HepG2 (cell line): ENCODE results near the gene TSACC. TPM values are rescaled to one million over a fixed set of nuclear protein-coding genes. Genes with fewer than 3 reads are reported as not detected.
A peak's percentile ranks its signal among the peaks of the same experiment; 100 is the strongest.

ENCODE experiments used
- AHDC1 ChIP-seq: sonication (generic); formaldehyde crosslinking; IDR thresholded peaks from 2 replicates; pipeline ENCODE4 v1.5.1; 2020; ENCODE audit warnings: mild to moderate bottlenecking, missing genetic modification reagents, borderline replicate concordance
- DZIP1 ChIP-seq: sonication (generic); formaldehyde crosslinking; IDR thresholded peaks from 2 replicates; pipeline ENCODE4 v1.5.0; 2020; ENCODE audit warnings: mild to moderate bottlenecking, missing genetic modification reagents
- ETV5 ChIP-seq: IDR thresholded peaks from 2 replicates; pipeline ENCODE4 v1.6.1; 2018; ENCODE audit warnings: missing biosample characterization, missing genetic modification reagents, inconsistent platforms, borderline replicate concordance
- GLMP ChIP-seq: sonication (generic); formaldehyde crosslinking; IDR thresholded peaks from 2 replicates; pipeline ENCODE4 v1.9.0; 2021; ENCODE audit warnings: missing genetic modification reagents, mild to moderate bottlenecking, borderline replicate concordance
- HOMEZ ChIP-seq: IDR thresholded peaks from 2 replicates; pipeline ENCODE4 v1.6.1; 2016; ENCODE audit warnings: low read depth
- TBP ChIP-seq: sonication (generic); formaldehyde crosslinking; IDR thresholded peaks from 2 replicates; pipeline ENCODE4 v1.5.0; 2020; ENCODE audit warnings: missing genetic modification reagents
- ZBTB46 ChIP-seq: sonication (generic); formaldehyde crosslinking; IDR thresholded peaks from 2 replicates; pipeline ENCODE4 v1.4.0; 2020; ENCODE audit warnings: mild to moderate bottlenecking, missing genetic modification reagents, borderline replicate concordance
- ZNF33B ChIP-seq: sonication (generic); formaldehyde crosslinking; IDR thresholded peaks from 2 replicates; pipeline ENCODE4 v1.5.1; 2020; ENCODE audit warnings: mild to moderate bottlenecking, missing genetic modification reagents
- ZNF460 ChIP-seq: sonication (generic); formaldehyde crosslinking; IDR thresholded peaks from 2 replicates; pipeline ENCODE4 v1.5.1; 2020; ENCODE audit warnings: missing genetic modification reagents, mild to moderate bottlenecking, borderline replicate concordance
- ZNF552 ChIP-seq: sonication (generic); formaldehyde crosslinking; IDR thresholded peaks from 2 replicates; pipeline ENCODE4 v1.9.0; 2022; ENCODE audit warnings: missing genetic modification reagents, mild to moderate bottlenecking, borderline replicate concordance
- ZNF644 ChIP-seq: IDR thresholded peaks from 2 replicates; pipeline ENCODE4 v1.6.1; 2016; ENCODE audit warnings: low read depth
- polyA plus RNA-seq, 8 experiments: library from polyadenylated mRNA; depleted of rRNA in 3 of 8; stranded (reverse) in 7 of 8; unstranded in 1 of 8; fragments of >200 nt; fragmentation: Illumina TruSeq in 4 of 8; extraction: Trizol in 4 of 8; gene quantifications; 2 replicates each; pipeline versions ENCODE4 v1.2.1 to v1.2.3, GENCODE V29; 2011 to 2016; ENCODE audit warnings: low read depth in 4 of 8, missing spikeins in 1 of 8, mixed read lengths in 1 of 8; ENCODE audit not compliant: insufficient read depth in 1 of 8
- total RNA-seq, 5 experiments: library from RNA; depleted of rRNA; stranded (reverse); fragments of >200 nt; fragmentation: Illumina TruSeq; extraction: Trizol; gene quantifications; 2 replicates each; pipeline ENCODE4 v1.2.3, GENCODE V29; 2016; ENCODE audit warnings: low read depth in 1 of 5

TSACC gene
- total and polyA plus RNA-seq, 2 of the 13 experiments (the other 11 are each of a cell fraction or from before 2014, with no cell fraction given), result 1.5 to 2.6 TPM

- TF ChIP-seq ETV5 (peak; percentile 44; the same call in 1 of the 2 replicates), DZIP1 (CRISPR knock-in tag) (0 out of 2 replicates have a peak, but pooled peaks have one; percentile 49), GLMP (CRISPR knock-in tag) (no peak), ZNF644 (CRISPR knock-in tag) (peak; percentile 64), ZNF33B (no peak), HOMEZ (CRISPR knock-in tag) (peak; percentile 74; the same call in 1 of the 2 replicates), ZBTB46 (CRISPR knock-in tag) (no peak), TBP (CRISPR knock-in tag) (no peak), AHDC1 (CRISPR knock-in tag) (no peak), ZNF552 (CRISPR knock-in tag) (no peak), ZNF460 (CRISPR knock-in tag) (no peak)
Measured at GRCh38 chr1:156291226-156292061, 46.9 kb upstream of the TSACC start (continued).
